BE2C (cell line): ENCODE results near the gene NDUFS4.

ENCODE experiments used
- DNase-seq: peaks from one replicate; pipeline ENCODE4 v3.0.0-alpha.2; 2020
- H3K27me3 ChIP-seq: fragments of 250-450 bp; sonication (Bioruptor Pico); 2 replicates; pipeline ENCODE4 v1.5.1; 2020; ENCODE audit warnings: mild to moderate bottlenecking
- H3K36me3 ChIP-seq: fragments of 250-450 bp; sonication (Bioruptor Pico); 2 replicates; pipeline ENCODE4 v1.5.1; 2020; ENCODE audit warnings: mild to moderate bottlenecking
- H3K4me1 ChIP-seq: fragments of 250-450 bp; sonication (Bioruptor Pico); 2 replicates; pipeline ENCODE4 v1.5.1; 2020
- H3K4me3 ChIP-seq: 2 replicates; pipeline ENCODE4 v1.5.1; 2011; ENCODE audit warnings: low read depth, low read length
- H3K9me3 ChIP-seq: fragments of 250-450 bp; sonication (Bioruptor Pico); 2 replicates; pipeline ENCODE4 v1.5.1; 2020
- TF ChIP-seq, protein P1 (sequence below): IDR thresholded peaks from 2 replicates; pipeline ENCODE4 v1.5.1; 2012; ENCODE audit warnings: mild to moderate bottlenecking, low read depth, low read length

NDUFS4 gene

DNA sequence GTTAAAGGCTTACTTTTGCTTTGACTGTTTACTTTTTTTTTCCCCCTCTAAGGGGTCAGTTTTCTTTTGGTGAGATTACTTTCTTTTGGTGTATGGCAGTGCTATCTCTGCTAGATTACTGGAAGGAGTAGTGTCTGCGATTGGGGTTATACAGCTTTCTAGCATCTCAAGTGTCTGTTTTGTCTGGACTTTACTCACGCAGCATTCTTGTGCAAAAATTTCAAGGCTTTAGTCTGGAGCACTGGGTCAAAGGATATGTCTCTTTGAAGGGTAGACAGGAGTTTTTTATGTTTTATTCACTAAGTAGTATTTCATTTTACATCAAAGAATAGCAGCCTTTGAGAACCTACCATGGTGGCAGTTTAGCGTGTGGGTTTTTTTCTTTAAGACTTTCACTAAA is 52.6 kb downstream of the NDUFS4 start:
- Histone ChIP-seq H3K4me3 (no peak overlapping the region), H3K27me3 (no peaks in the 10 kb centered on the region), H3K36me3 (no peaks in the 10 kb centered on the region; the same call in 1 of the 2 replicates), H3K4me1 (no peaks in the 10 kb centered on the region), H3K9me3 (no peaks in the 10 kb centered on the region)
- TF ChIP-seq, protein P1, sequence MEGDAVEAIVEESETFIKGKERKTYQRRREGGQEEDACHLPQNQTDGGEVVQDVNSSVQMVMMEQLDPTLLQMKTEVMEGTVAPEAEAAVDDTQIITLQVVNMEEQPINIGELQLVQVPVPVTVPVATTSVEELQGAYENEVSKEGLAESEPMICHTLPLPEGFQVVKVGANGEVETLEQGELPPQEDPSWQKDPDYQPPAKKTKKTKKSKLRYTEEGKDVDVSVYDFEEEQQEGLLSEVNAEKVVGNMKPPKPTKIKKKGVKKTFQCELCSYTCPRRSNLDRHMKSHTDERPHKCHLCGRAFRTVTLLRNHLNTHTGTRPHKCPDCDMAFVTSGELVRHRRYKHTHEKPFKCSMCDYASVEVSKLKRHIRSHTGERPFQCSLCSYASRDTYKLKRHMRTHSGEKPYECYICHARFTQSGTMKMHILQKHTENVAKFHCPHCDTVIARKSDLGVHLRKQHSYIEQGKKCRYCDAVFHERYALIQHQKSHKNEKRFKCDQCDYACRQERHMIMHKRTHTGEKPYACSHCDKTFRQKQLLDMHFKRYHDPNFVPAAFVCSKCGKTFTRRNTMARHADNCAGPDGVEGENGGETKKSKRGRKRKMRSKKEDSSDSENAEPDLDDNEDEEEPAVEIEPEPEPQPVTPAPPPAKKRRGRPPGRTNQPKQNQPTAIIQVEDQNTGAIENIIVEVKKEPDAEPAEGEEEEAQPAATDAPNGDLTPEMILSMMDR: no peak
- no peak for DNase-seq

DNA sequence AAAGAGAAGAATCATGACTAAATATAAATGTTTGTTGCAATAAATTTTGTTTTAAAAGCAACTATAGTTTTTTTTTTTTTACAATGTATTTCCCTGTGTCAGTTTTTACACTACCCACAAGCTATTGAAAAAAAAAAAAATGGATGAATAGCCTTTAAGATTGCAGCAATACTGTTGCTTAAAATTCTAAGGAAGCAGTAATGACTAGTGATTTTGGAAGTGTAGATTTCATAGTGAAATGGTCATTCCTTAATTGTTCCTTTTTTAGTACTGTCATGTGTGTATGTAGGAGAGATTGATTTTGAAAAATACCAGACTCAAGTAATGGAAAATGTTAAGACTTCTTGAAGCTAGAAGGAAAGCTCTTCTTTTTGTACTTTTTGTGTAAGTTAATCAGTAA is 53.1 kb downstream of the NDUFS4 start:
- TF ChIP-seq, protein P1: no peak
- Histone ChIP-seq H3K9me3 (no peaks in the 10 kb centered on the region), H3K27me3 (no peaks in the 10 kb centered on the region), H3K4me3 (no peak overlapping the region), H3K36me3 (no peaks in the 10 kb centered on the region; the same call in 1 of the 2 replicates), H3K4me1 (no peaks in the 10 kb centered on the region)
- DNase-seq: no peak

DNA sequence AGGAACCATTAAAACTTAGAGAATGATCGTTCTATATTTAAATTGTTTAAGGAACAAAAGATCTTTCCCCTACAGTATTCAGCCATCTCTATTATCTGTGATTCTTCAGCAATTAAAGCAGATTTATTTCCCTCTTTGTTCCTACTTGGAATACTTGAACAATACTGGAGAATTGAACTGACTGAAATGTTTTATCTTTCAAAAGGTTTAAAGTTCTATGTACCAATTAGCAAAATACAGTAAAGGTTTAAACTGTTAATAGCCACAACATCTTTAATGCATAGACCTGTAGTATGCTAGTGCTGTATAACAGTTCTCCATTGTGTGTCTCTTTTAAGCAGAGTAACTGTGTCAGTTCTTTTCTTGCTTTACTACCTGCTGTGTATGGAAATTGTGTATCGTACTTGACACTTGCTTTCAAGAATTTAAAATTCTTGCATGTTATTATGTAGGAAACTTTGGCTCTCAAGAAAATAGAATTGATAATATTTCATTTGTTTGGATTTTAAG is 54.0 kb downstream of the NDUFS4 start:
- H3K27me3 ChIP-seq: no peaks in the 10 kb centered on the region
- no peaks in the 10 kb centered on the region for H3K4me1 ChIP-seq
- TF ChIP-seq, protein P1: no peak
- no peaks in the 10 kb centered on the region for H3K9me3 ChIP-seq
- H3K36me3 ChIP-seq: no peaks in the 10 kb centered on the region; the same call in 1 of the 2 replicates
- H3K4me3 ChIP-seq: no peak overlapping the region
- no peak for DNase-seq

DNA sequence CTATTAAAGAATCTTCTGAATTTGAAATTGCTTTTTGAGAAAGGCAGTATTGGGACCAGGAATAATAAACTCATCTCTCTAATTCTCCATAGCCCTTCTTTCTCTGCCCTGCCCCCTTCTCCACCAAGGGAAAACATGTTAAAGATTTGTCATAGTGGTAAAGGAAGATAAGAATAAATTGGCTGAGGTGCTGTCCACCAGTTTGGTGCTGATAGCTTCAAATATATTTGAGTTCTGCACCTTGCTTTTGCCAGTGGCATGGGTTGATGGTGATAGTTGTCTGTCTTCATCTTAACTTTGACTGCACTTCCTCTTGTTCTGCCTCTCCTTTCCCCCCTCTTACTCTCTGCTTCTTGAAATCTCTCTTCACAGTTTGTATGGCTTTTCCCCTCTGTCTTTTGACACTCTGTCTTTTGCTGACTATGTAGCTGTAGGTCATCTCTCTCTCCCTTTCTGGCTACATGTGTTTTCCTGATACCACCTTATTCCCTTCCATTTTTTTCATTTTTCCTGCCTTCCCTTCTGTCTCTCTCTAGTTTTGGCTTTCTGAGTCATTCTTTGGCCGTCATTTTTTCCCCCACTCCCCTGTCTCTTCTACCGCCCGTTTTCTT is 56.6 kb downstream of the NDUFS4 start:
- no peaks in the 10 kb centered on the region for H3K9me3 ChIP-seq
- H3K4me1 ChIP-seq: no peaks in the 10 kb centered on the region
- H3K27me3 ChIP-seq: no peaks in the 10 kb centered on the region
- DNase-seq: no peak
- TF ChIP-seq, protein P1: no peak
- H3K4me3 ChIP-seq: no peak overlapping the region
- no peaks in the 10 kb centered on the region for H3K36me3 ChIP-seq

DNA sequence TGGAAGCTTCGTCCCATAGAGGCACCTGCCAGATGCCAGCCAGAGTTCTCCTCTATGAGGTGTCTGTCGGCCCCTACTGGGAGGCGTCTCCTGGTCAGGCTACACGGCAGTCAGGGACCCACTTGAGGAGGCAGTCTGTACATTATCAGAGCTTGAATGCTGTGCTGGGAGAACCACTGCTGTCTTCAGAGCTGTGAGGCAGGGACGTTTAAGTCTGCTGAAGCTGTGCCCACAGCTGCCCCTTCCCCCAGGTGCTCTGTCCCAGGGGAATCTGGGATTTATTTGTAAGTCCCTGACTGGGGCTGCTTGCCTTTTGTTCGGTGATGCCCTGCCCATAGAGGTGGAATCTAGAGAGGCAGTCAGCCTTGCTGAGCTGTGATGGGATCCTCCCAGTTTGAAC is 70.8 kb downstream of the NDUFS4 start:
- H3K4me1 ChIP-seq: no peaks in the 10 kb centered on the region
- no peak for DNase-seq
- no peaks in the 10 kb centered on the region for H3K27me3 ChIP-seq
- no peak overlapping the region for H3K4me3 ChIP-seq
- TF ChIP-seq, protein P1: no peak
- H3K36me3 ChIP-seq: no peaks in the 10 kb centered on the region
- no peaks in the 10 kb centered on the region; the same call in 1 of the 2 replicates for H3K9me3 ChIP-seq

DNA sequence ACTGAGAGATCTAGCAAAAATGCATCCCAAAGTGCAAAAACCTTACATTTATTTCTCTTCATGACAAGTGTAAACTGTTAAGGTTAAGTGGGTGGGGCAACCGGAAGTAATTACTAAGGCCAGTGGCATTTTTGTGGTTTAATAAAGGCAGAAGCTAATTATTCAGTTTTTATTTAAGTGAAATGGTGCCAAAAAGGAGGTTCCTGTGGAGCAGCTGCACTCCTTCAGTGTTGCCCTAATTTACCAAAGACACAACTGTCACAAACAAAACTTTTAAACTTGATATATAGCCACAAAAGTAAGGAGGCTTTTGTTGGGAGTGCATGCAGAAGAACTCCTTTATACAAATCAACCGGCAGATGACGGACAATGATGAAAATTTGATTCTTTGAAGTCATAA is 81.6 kb downstream of the NDUFS4 start:
- no peak for DNase-seq
- Histone ChIP-seq H3K4me1 (no peaks in the 10 kb centered on the region), H3K4me3 (no peak overlapping the region), H3K36me3 (no peaks in the 10 kb centered on the region; the same call in 1 of the 2 replicates), H3K27me3 (no peaks in the 10 kb centered on the region), H3K9me3 (no peaks in the 10 kb centered on the region)
- TF ChIP-seq, protein P1: no peak
